Ishikawa (cell line): ENCODE results near the gene REPIN1.

Experiments used
- CEBPB ChIP-seq: IDR thresholded peaks from 2 replicates; pipeline ENCODE4 v1.6.1; 2012
- CREB1 ChIP-seq: IDR thresholded peaks from 2 replicates; pipeline ENCODE4 v1.6.1; 2012; ENCODE audit warnings: low read depth
- EGR1 ChIP-seq: IDR thresholded peaks from 2 replicates; pipeline ENCODE4 v1.6.1; 2012
- EP300 ChIP-seq: IDR thresholded peaks from 2 replicates; pipeline ENCODE4 v1.6.1; 2012; ENCODE audit warnings: borderline replicate concordance
- FOXM1 ChIP-seq: IDR thresholded peaks from 2 replicates; pipeline ENCODE4 v1.6.1; 2012; ENCODE audit warnings: low read depth, borderline replicate concordance
- NFIC ChIP-seq: IDR thresholded peaks from 2 replicates; pipeline ENCODE4 v1.6.1; 2012
- RAD21 ChIP-seq: IDR thresholded peaks from 2 replicates; pipeline ENCODE4 v1.6.1; 2012; ENCODE audit warnings: low read depth
- TAF1 ChIP-seq: IDR thresholded peaks from 2 replicates; pipeline ENCODE4 v1.6.1; 2012; ENCODE audit warnings: low read depth, mild to moderate bottlenecking
- TCF12 ChIP-seq: IDR thresholded peaks from 2 replicates; pipeline ENCODE4 v1.6.1; 2012; ENCODE audit warnings: low read depth
- TEAD4 ChIP-seq: IDR thresholded peaks from 2 replicates; pipeline ENCODE4 v1.6.1; 2012
- YY1 ChIP-seq: IDR thresholded peaks from 2 replicates; pipeline ENCODE4 v1.6.1; 2012; ENCODE audit warnings: low read depth
- ZBTB7A ChIP-seq: IDR thresholded peaks from 2 replicates; pipeline ENCODE4 v1.6.1; 2012; ENCODE audit warnings: low read depth
- TF ChIP-seq, protein P1 (sequence below): IDR thresholded peaks from 2 replicates; pipeline ENCODE4 v1.6.1; 2012
- TF ChIP-seq, protein P2 (sequence below): IDR thresholded peaks from 2 replicates; pipeline ENCODE4 v1.6.1; 2012
- TF ChIP-seq, protein P3 (sequence below): IDR thresholded peaks from 2 replicates; pipeline ENCODE4 v1.6.1; 2012; ENCODE audit warnings: low read depth, mild to moderate bottlenecking

Gene REPIN1

DNA sequence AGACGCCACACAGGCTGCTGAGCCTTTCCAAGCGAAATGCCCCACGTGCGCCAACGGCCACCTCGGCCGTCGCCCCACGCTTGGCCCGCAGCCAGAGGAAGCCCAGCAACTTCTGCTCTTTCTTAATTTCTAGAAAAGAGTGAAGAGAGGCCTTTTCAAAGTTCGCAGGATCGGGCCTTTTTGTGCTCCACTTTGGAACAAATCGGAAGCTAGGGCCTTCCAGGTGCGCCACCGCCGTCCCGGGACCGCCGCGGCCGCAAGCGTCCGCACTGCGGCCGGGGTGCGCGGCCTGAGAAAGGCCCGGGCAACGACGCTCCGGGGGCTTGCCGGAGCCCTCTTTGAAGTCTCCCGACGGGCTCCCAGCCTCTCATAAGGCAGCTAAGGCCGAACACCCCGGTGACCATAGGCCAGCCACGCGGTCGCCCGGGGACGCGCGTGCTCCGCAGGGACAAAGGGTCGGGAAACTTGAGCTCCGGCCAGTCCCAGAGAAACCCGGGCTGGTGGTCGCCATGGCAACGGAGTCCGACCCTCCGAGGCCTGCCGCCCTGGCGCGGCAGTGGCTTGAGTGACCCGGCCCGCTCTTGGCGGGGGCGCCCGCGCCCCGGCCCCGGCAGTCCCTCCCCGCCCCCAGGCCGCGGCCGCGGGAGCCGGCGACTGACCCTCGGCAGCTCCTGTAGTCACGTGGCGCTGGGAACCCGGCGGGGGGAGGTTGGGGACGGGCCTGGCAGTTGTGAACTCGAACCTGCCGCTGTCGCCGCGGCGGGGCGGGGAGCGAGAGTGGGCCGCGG lies at the start of gene REPIN1:
Gene REPIN1, plus strand, starts transcription at position 727 of the 788 bp plus-strand sequence. CDS start 890 bp downstream, outside the sequence.
- TF ChIP-seq EP300 (no peak), TEAD4 (0 out of 2 replicates have a peak, but pooled peaks have one; percentile 25), FOXM1 (peak; percentile 59; the same call in 1 of the 2 replicates), NFIC (peak; percentile 89), TAF1 (peak; percentile 30; the same call in 1 of the 2 replicates), TCF12 (no peak; the same call in 1 of the 2 replicates)
- TF ChIP-seq, protein P1, sequence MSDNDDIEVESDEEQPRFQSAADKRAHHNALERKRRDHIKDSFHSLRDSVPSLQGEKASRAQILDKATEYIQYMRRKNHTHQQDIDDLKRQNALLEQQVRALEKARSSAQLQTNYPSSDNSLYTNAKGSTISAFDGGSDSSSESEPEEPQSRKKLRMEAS = peak; percentile 97
- TF ChIP-seq, protein P2, sequence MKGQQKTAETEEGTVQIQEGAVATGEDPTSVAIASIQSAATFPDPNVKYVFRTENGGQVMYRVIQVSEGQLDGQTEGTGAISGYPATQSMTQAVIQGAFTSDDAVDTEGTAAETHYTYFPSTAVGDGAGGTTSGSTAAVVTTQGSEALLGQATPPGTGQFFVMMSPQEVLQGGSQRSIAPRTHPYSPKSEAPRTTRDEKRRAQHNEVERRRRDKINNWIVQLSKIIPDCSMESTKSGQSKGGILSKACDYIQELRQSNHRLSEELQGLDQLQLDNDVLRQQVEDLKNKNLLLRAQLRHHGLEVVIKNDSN = peak; percentile 95

- TF ChIP-seq, protein P2 = no peak
- TF ChIP-seq, protein P1 = no peak
- TF ChIP-seq, protein P3, sequence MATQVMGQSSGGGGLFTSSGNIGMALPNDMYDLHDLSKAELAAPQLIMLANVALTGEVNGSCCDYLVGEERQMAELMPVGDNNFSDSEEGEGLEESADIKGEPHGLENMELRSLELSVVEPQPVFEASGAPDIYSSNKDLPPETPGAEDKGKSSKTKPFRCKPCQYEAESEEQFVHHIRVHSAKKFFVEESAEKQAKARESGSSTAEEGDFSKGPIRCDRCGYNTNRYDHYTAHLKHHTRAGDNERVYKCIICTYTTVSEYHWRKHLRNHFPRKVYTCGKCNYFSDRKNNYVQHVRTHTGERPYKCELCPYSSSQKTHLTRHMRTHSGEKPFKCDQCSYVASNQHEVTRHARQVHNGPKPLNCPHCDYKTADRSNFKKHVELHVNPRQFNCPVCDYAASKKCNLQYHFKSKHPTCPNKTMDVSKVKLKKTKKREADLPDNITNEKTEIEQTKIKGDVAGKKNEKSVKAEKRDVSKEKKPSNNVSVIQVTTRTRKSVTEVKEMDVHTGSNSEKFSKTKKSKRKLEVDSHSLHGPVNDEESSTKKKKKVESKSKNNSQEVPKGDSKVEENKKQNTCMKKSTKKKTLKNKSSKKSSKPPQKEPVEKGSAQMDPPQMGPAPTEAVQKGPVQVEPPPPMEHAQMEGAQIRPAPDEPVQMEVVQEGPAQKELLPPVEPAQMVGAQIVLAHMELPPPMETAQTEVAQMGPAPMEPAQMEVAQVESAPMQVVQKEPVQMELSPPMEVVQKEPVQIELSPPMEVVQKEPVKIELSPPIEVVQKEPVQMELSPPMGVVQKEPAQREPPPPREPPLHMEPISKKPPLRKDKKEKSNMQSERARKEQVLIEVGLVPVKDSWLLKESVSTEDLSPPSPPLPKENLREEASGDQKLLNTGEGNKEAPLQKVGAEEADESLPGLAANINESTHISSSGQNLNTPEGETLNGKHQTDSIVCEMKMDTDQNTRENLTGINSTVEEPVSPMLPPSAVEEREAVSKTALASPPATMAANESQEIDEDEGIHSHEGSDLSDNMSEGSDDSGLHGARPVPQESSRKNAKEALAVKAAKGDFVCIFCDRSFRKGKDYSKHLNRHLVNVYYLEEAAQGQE = no peak
- TF ChIP-seq TAF1 = no peak
- TF ChIP-seq YY1 = no peak
- no peak for TF ChIP-seq TCF12
- TF ChIP-seq EGR1 = no peak
Measured at GRCh38 chr7:150321788-150322113, 46.9 kb upstream of the REPIN1 start.

- TF ChIP-seq CEBPB (no peak), ZBTB7A (no peak), NFIC (no peak), TAF1 (no peak)
Measured at GRCh38 chr7:150322114-150322832, 46.3 kb upstream of the REPIN1 start.

GRCh38 chr7:150322833-150323681 lies 45.6 kb upstream of the REPIN1 start, which contains the start of the genes ACTR3C and LRRC61:
Gene ACTR3C (minus strand): TSS chr7:150323545. CDS start chr7:150295296, 28,249 bp downstream.
Gene LRRC61 (plus strand): TSS chr7:150323355. CDS start chr7:150336862, 13,507 bp downstream.
- TF ChIP-seq TCF12 (no peak), TAF1 (peak; percentile 27; the same call in 1 of the 2 replicates), ZBTB7A (peak; percentile 97)
- TF ChIP-seq, protein P2 = no peak
- TF ChIP-seq, protein P3 = no peak
- TF ChIP-seq, protein P1 = peak; percentile 91

GRCh38 chr7:150323682-150324372 lies 44.8 kb upstream of the REPIN1 start:
- TF ChIP-seq TEAD4 (no peak), RAD21 (no peak), EGR1 (no peak), ZBTB7A (no peak), NFIC (no peak), FOXM1 (no peak), CREB1 (no peak), TCF12 (no peak)
- TF ChIP-seq, protein P1 = no peak
- TF ChIP-seq, protein P2 = no peak
